ENCODE measurements around the gene PLEKHB1.
"Not testable (repeated sequence)": the region's sequence is repeated elsewhere in the genome, so short reads cannot be mapped to it uniquely, and the experiment has no call there.

The PLEKHB1 gene

GRCh38 chr11:73648571-73649046, 2.2 kb downstream of the PLEKHB1 start:
- no peak for DNase-seq

- no peak for DNase-seq
These were observed 2.8 kb downstream of the PLEKHB1 start for GRCh38 chr11:73649206-73649605.

GRCh38 chr11:73650400-73650799, 4.0 kb downstream of the PLEKHB1 start:
- no peak for DNase-seq

DNA sequence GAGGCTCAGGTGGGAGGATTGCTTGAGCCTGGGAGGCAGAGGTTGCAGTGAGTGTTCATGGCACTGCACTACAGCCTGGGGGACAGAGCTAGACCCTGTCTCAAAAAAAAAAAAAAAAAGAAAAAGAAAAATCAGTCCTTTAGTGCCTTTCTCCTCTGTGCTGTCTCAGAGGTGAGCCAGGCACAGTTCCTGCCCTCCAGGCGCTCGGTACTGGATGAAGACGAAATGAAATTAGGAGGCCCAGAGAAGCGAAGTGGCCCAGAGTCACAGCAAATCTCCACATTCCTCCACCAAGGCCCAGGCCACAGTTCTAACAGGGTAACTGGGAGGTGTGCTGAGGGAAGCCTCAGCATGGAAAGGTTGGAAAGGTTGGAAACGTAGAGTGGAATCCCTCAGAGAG, 4.9 kb downstream of the PLEKHB1 start:
- DNase-seq = no peak

- no peak for DNase-seq
These were observed 5.3 kb downstream of the PLEKHB1 start for GRCh38 chr11:73651661-73652045.

DNA sequence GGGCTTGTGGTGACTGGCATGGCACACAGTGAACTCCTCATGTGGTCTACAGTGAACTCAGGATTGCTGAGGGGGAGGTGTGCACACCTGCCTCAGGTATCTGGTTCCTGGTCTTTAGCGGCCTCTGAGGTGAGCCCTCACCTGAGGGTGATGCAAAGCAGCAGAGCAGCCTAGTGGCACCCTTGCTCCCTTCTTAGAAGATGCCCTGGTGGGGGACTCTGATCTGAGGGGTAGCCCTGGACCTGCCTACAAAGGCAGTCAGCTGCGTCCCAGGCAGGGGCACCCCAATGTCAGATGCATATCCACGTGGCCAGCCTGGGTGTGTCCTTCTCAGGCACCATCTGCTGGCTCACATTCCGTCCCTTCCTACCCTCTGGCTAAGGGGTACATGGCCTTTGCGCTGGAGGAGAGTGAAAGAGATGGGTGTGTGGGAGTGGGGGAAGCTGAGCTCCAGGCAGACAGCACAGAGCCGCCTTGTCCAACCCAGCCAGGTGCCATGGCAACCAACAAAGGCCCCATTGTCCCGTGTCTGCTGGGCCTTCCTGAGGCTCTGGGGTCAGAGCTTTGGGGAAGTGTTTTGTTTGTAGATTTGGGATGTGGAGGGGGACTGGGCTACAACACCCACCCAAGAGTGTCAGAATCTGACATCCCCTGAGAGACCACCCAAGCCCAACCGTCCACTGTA, 5.8 kb downstream of the PLEKHB1 start:
- no peak for DNase-seq

DNA sequence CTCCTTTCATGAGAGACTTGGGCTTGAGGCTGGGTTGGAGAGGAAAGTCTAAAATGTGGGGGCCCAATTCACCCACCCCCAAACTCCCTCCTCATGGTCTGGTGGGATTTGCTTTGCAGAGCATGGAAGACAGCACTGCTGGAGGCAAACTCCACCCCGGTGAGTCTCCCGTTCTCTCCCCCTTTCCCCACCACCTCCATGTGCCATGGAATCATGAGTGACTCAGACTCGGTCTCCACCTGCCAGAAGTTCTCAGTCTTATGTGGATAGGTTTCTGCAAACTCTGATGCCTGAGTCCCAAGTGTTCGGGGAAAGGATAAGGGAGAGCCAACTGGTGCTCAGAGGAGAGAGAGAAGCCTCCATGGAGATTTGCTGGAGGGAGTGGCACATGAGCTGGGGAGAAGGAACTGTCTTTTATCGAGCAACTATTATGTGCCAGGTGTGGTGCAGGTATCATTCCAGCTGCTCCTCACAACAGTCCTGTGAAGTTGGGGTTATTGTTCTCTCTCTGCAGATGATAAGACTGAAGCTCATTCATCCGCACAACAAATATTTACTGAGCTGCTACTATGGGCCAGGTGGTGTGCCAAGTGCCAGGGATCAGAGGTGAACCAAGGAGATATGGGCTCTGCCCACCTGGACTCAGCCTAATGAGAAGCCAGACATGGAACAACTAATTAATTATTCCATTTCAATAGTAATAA, 6.6 kb downstream of the PLEKHB1 start:
- DNase-seq = no peak

DNA sequence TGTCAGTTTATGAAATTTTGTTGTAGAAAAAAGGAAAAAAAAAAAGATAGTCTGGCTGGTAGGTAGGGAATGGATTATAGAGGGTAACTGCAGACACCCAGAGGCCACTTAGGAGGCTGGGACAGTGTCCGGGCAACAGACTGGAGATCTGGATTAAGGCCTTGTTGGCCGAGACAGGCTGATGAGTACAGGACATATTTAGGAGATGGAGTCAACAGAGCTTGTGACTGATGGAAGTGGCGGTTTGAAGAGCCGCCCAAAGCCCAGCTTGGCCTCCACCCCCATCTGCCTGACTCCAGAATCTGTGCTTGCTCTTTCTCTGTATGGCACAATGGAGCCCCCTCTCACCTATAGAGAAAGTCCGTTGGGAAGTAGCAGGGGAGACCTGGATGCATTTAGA, 7.6 kb downstream of the PLEKHB1 start:
- no peak for DNase-seq

GRCh38 chr11:73654482-73655021, 8.2 kb downstream of the PLEKHB1 start:
- DNase-seq = no peak

- no peak for DNase-seq
These were observed 9.3 kb downstream of the PLEKHB1 start for GRCh38 chr11:73655686-73656085.

DNA sequence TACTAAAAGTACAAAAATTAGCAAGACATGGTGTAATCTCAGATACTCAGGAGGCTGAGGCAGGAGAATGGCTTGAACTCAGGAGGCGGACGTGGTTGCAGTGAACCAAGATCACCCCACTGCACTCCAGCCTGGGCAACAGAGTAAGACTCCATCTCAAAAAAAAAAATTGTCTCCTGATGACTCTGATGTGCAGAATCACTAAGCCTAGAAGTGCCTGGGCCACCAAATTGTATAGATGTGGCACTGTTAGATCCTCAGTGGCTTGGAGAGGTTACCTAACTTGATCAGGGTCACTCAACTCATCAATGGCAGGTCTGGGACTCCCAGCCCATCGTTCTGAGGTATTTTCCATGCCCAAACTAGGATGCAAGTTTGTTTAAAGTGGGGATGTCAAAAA, 10.6 kb downstream of the PLEKHB1 start:
- DNase-seq = no peak

GRCh38 chr11:73659961-73660360, 13.6 kb downstream of the PLEKHB1 start:
- DNase-seq = no peak

DNA sequence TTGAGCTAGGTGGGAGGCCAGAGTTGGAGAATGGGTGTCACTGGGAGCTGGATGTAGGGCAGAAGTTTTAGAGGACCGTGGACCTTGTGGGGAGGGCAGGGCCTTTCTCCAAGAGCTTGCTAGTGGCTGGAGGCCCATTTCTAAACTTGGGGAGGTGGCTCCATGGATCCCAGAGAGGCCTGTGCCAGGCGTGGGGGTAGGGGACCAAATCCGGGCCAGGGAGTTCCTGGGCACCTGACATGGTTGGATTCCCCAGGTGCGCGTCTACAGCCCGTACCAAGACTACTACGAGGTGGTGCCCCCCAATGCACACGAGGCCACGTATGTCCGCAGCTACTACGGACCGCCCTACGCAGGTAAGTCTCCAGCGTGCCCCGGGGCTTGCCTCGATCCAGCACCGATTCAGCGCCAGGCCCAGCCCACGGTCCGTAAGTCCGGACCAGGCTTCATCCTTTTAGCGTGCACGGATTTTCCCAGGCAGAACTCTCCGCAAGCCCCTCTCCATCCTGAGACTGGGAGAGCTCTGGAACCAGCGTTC, 14.2 kb downstream of the PLEKHB1 start:
- no peak for DNase-seq

DNA sequence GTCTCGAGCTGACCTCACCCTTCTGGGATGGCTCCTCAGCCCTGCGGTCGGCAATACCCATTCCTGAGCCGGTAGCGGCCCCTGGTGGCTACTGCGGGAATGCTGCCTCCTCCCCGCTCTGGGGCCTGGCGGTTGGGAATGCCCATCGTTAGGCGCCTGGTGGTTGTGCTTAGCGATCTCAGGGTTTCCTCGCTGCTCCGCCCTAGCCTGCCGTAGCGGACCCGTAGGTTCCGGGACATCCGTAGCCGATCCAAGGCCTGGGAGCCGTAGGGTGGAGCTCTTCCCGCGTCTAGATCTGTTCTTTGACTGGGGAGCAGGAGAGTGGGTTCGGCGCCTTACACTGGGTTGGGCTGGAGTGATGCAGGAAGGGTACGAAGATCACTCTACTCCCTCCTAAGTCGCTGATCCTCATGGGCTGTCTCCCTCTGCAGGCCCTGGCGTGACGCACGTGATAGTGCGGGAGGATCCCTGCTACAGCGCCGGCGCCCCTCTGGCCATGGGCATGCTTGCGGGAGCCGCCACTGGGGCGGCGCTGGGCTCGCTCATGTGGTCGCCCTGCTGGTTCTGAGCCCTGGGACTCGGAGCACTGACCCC, 14.8 kb downstream of the PLEKHB1 start:
- peak; percentile 71 for DNase-seq

GRCh38 chr11:73662445-73663157, 16.2 kb downstream of the PLEKHB1 start:
- DNase-seq = no peak

- DNase-seq = no peak
These were observed 17.5 kb downstream of the PLEKHB1 start for GRCh38 chr11:73663604-73664495.

GRCh38 chr11:73664877-73665276, 18.5 kb downstream of the PLEKHB1 start:
- no peak for DNase-seq

DNA sequence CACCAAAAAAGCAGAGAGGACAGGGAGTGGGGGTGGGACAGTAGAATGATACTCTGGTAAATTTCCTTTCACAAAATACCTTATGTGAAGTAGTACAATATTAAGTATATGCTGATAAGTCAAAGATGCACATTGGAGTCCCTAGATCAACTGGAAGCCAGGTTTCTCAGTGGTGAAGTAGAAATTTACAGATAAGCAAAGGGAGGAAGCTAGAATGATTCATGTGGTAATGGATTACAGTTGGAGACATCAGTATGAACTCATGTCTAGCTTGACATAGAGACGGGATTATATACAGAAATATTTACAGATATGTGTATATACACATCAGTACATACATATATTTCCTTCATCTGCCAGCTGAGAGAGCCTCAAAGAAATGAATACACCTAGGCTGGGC, 21.5 kb downstream of the PLEKHB1 start:
- no peak for DNase-seq

DNA sequence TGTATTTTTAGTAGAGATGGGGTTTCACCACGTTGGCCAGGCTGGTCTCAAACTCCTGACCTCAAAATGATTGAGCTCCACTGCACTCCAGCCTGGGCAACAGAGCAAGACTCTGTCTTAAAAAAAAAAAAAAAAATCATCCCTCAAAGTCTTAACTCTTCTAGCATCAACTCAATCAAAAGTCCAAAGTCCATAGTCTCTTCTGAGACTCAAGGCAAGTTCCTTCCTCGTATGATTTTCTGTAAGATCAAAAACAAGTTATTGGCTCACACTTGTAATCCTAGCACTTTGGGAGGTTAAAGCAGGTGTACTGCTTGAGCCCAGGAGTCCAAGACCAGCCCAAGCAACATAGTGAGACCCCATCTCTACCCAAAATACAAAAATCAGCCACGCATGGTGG, 24.4 kb downstream of the PLEKHB1 start:
- DNase-seq = no peak

- DNase-seq = no peak
These were observed 25.3 kb downstream of the PLEKHB1 start for GRCh38 chr11:73671701-73672100.

DNA sequence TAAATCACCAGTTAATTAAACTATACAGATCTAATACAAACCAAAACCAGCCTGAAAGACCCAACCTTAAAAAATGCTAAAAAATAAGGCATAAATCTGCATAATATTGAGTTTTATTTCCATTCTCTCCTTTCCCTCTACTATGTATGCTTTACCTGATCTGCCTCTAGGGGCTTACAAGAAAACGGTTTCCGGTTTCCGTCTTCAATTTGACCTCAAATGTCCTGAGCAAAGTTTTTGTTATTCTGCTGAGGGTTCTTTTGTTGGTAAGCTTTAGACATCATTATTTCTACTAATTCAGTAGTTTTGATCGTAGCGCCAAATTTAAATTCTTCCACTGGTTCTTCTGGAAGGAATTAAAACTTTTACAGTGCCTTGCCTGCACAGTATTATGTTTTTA, 30.2 kb downstream of the PLEKHB1 start:
- DNase-seq = not testable (repeated sequence)

- DNase-seq = no peak
These were observed 34.3 kb downstream of the PLEKHB1 start for GRCh38 chr11:73680687-73681086.
